ENCODE results near the gene SPOCK2. TPM values are rescaled to one million over a fixed set of nuclear protein-coding genes. Genes with fewer than 3 reads are reported as not detected.

SPOCK2 gene
- total and polyA plus RNA-seq, 2 donors (not counting 1 experiment from before 2014, with no cell fraction given): 0.02 to 0.33 TPM

GRCh38 chr10:72081772-72082590, 6.4 kb downstream of the SPOCK2 start:
- H3K9me3 ChIP-seq (ENCODE audit: control insufficient read depth, insufficient read depth, low read depth, low read length): no peaks in the 10 kb centered on the region
- no peaks in the 10 kb centered on the region for H3K36me3 ChIP-seq (ENCODE audit: control insufficient read depth, insufficient read depth, low read length)
- no peak overlapping the region for H3K4me2 ChIP-seq (ENCODE audit: extremely low read depth, insufficient read depth, low read length)
- H3K79me2 ChIP-seq (ENCODE audit: control insufficient read depth, insufficient read depth, low read length): no peaks in the 10 kb centered on the region
- no peak overlapping the region for H3K4me3 ChIP-seq (replicated peaks in 1 of 4; ENCODE audit: control extremely low read depth in 1 of 4, insufficient read depth in 1 of 4, low read depth in 3 of 4, low read length in 4 of 4)
- H3K4me1 ChIP-seq (ENCODE audit: control insufficient read depth, extremely low read depth, insufficient read depth, low read length): no peaks in the 10 kb centered on the region
- no peak overlapping the region for H2AFZ ChIP-seq (ENCODE audit: low read length)
- H4K20me1 ChIP-seq (ENCODE audit: control insufficient read depth, extremely low read depth, insufficient read depth, low read length): no peaks in the 10 kb centered on the region
- TF ChIP-seq CTCF (conservative IDR thresholded peaks at IDR 0.05 in 1 of 2, IDR thresholded peaks at IDR 0.05 in 1 of 2; ENCODE audit: low read depth in 1 of 2, low read length in 2 of 2) (no peak), EZH2 (IDR thresholded peaks at IDR 0.05; ENCODE audit: low read length, missing control alignments) (no peak)
- H3K9ac ChIP-seq (ENCODE audit: insufficient read depth, low read length): no peak overlapping the region
- peaks cover 15% of the 10 kb centered on the region for H3K27me3 ChIP-seq (ENCODE audit: control insufficient read depth, insufficient read depth, low read length)
- H3K27ac ChIP-seq (ENCODE audit: insufficient read depth, low read length): no peak overlapping the region
- no peak for DNase-seq (ENCODE audit: low read depth in 2 of 2)

- Histone ChIP-seq H3K4me1 (ENCODE audit: control insufficient read depth, extremely low read depth, insufficient read depth, low read length) (no peaks in the 10 kb centered on the region), H3K27ac (ENCODE audit: insufficient read depth, low read length) (no peak overlapping the region), H3K9me3 (ENCODE audit: control insufficient read depth, insufficient read depth, low read depth, low read length) (no peaks in the 10 kb centered on the region), H3K9ac (ENCODE audit: insufficient read depth, low read length) (no peak overlapping the region), H3K79me2 (ENCODE audit: control insufficient read depth, insufficient read depth, low read length) (no peaks in the 10 kb centered on the region), H4K20me1 (ENCODE audit: control insufficient read depth, extremely low read depth, insufficient read depth, low read length) (no peaks in the 10 kb centered on the region), H2AFZ (ENCODE audit: low read length) (no peak overlapping the region), H3K4me2 (ENCODE audit: extremely low read depth, insufficient read depth, low read length) (no peak overlapping the region), H3K4me3 (replicated peaks in 1 of 4; ENCODE audit: control extremely low read depth in 1 of 4, insufficient read depth in 1 of 4, low read depth in 3 of 4, low read length in 4 of 4) (no peak overlapping the region), H3K36me3 (ENCODE audit: control insufficient read depth, insufficient read depth, low read length) (no peaks in the 10 kb centered on the region), H3K27me3 (ENCODE audit: control insufficient read depth, insufficient read depth, low read length) (peaks cover 9% of the 10 kb centered on the region)
- TF ChIP-seq EZH2 (IDR thresholded peaks at IDR 0.05; ENCODE audit: low read length, missing control alignments): no peak
- no peak for DNase-seq (ENCODE audit: low read depth in 2 of 2)
Observed at GRCh38 chr10:72081210-72081609, 7.1 kb downstream of the SPOCK2 start.

- TF ChIP-seq CTCF (conservative IDR thresholded peaks at IDR 0.05 in 1 of 2, IDR thresholded peaks at IDR 0.05 in 1 of 2; ENCODE audit: low read depth in 1 of 2, low read length in 2 of 2): no peak
- no peak for TF ChIP-seq EZH2 (IDR thresholded peaks at IDR 0.05; ENCODE audit: low read length, missing control alignments)
- no peaks in the 10 kb centered on the region for H4K20me1 ChIP-seq (ENCODE audit: control insufficient read depth, extremely low read depth, insufficient read depth, low read length)
- no peak overlapping the region for H3K4me2 ChIP-seq (ENCODE audit: extremely low read depth, insufficient read depth, low read length)
- H3K36me3 ChIP-seq (ENCODE audit: control insufficient read depth, insufficient read depth, low read length): no peaks in the 10 kb centered on the region
- H3K27me3 ChIP-seq (ENCODE audit: control insufficient read depth, insufficient read depth, low read length): peaks cover 2% of the 10 kb centered on the region
- H3K79me2 ChIP-seq (ENCODE audit: control insufficient read depth, insufficient read depth, low read length): no peaks in the 10 kb centered on the region
- no peak overlapping the region for H3K27ac ChIP-seq (ENCODE audit: insufficient read depth, low read length)
- DNase-seq (ENCODE audit: low read depth in 2 of 2): no peak
- no peaks in the 10 kb centered on the region for H3K9me3 ChIP-seq (ENCODE audit: control insufficient read depth, insufficient read depth, low read depth, low read length)
- no peak overlapping the region for H3K9ac ChIP-seq (ENCODE audit: insufficient read depth, low read length)
- H3K4me1 ChIP-seq (ENCODE audit: control insufficient read depth, extremely low read depth, insufficient read depth, low read length): no peaks in the 10 kb centered on the region
- no peak overlapping the region for H2AFZ ChIP-seq (ENCODE audit: low read length)
- no peak overlapping the region for H3K4me3 ChIP-seq (replicated peaks in 1 of 4; ENCODE audit: control extremely low read depth in 1 of 4, insufficient read depth in 1 of 4, low read depth in 3 of 4, low read length in 4 of 4)
Observed at GRCh38 chr10:72080042-72080975, 8.0 kb downstream of the SPOCK2 start.

Measured in fibroblast of lung (primary cell).